ENCODE measurements around the gene SOX1. TPM values are rescaled to one million over a fixed set of nuclear protein-coding genes. Genes with fewer than 3 reads are reported as not detected.

SOX1 gene
- polyA plus RNA-seq, 1 donor from 2014 or later: 13.2 TPM

GRCh38 chr13:112058519-112058873, 8.5 kb upstream of the SOX1 start:
- H4K20me1 ChIP-seq (ENCODE audit: insufficient read depth): no peaks in the 10 kb centered on the region
- H3K27me3 ChIP-seq (ENCODE audit: insufficient read depth, low read depth, low read length): peaks cover 96% of the 10 kb centered on the region
- peak overlapping the region; percentile 74 for H3K4me3 ChIP-seq (ENCODE audit: low read length)
- TF ChIP-seq MXI1 (conservative IDR thresholded peaks at IDR 0.05; ENCODE audit: poor library complexity, severe bottlenecking) (no peak), POLR2AphosphoS5 (IDR thresholded peaks at IDR 0.05) (peak; percentile 60)
- H3F3A ChIP-seq (ENCODE audit: insufficient read depth, low read length, poor library complexity, severe bottlenecking): no peaks in the 10 kb centered on the region
- no peaks in the 10 kb centered on the region for H3K36me3 ChIP-seq (ENCODE audit: insufficient read depth, low read length)
- peak overlapping the region; percentile 62 for H3K4me2 ChIP-seq (ENCODE audit: low read length)
- H3K9me2 ChIP-seq (ENCODE audit: insufficient read depth, low read length): no peaks in the 10 kb centered on the region
- peak overlapping the region; percentile 62 for H3K27ac ChIP-seq (ENCODE audit: low read length)
- H3K9me3 ChIP-seq (ENCODE audit: low read length): no peaks in the 10 kb centered on the region
- peaks cover 59% of the 10 kb centered on the region for H3K79me2 ChIP-seq (replicated peaks; ENCODE audit: insufficient read depth, low read length)
- peak overlapping the region; percentile 76 for H3K9ac ChIP-seq (ENCODE audit: low read length)
- H2AFZ ChIP-seq (ENCODE audit: low read depth, low read length): no peak overlapping the region

GRCh38 chr13:112058941-112059340, 8.0 kb upstream of the SOX1 start:
- H2AFZ ChIP-seq (ENCODE audit: low read depth, low read length): no peak overlapping the region
- H3K9ac ChIP-seq (ENCODE audit: low read length): peak overlapping the region; percentile 76
- H3K79me2 ChIP-seq (replicated peaks; ENCODE audit: insufficient read depth, low read length): peaks cover 63% of the 10 kb centered on the region
- no peak overlapping the region for H3K4me2 ChIP-seq (ENCODE audit: low read length)
- H3K27ac ChIP-seq (ENCODE audit: low read length): peak overlapping the region; percentile 62
- TF ChIP-seq POLR2AphosphoS5 (IDR thresholded peaks at IDR 0.05) (no peak), MXI1 (conservative IDR thresholded peaks at IDR 0.05; ENCODE audit: poor library complexity, severe bottlenecking) (no peak), TAF1 (IDR thresholded peaks at IDR 0.05; ENCODE audit: low read depth) (no peak), RAD21 (conservative IDR thresholded peaks at IDR 0.05) (no peak), EP300 (conservative IDR thresholded peaks at IDR 0.05; ENCODE audit: poor library complexity, severe bottlenecking) (no peak), REST (IDR thresholded peaks at IDR 0.05; ENCODE audit: borderline replicate concordance) (no peak), SMC3 (conservative IDR thresholded peaks at IDR 0.05; ENCODE audit: poor library complexity) (no peak), CTCF (IDR thresholded peaks at IDR 0.05; ENCODE audit: poor library complexity, severe bottlenecking) (no peak), EZH2 (IDR thresholded peaks at IDR 0.05; ENCODE audit: borderline replicate concordance, insufficient read depth, low read length, poor library complexity, severe bottlenecking) (no peak)
- H4K20me1 ChIP-seq (ENCODE audit: insufficient read depth): no peaks in the 10 kb centered on the region
- no peaks in the 10 kb centered on the region for H3K36me3 ChIP-seq (ENCODE audit: insufficient read depth, low read length)
- no peaks in the 10 kb centered on the region for H3K9me2 ChIP-seq (ENCODE audit: insufficient read depth, low read length)
- no peaks in the 10 kb centered on the region for H3F3A ChIP-seq (ENCODE audit: insufficient read depth, low read length, poor library complexity, severe bottlenecking)
- peaks cover 95% of the 10 kb centered on the region for H3K27me3 ChIP-seq (ENCODE audit: insufficient read depth, low read depth, low read length)
- peak overlapping the region; percentile 74 for H3K4me3 ChIP-seq (ENCODE audit: low read length)
- H3K9me3 ChIP-seq (ENCODE audit: low read length): no peaks in the 10 kb centered on the region
